Epithelial cell of proximal tubule (primary cell): Measurements from ENCODE around the gene FAM89B. TPM values are rescaled to one million over a fixed set of nuclear protein-coding genes. Genes with fewer than 3 reads are reported as not detected.

Experiments
- DNase-seq: peaks from one replicate; pipeline ENCODE4 v3.0.0-alpha.2; 2011; ENCODE audit warnings: low read depth
- H3K4me3 ChIP-seq: 2 replicates; pipeline ENCODE4 v1.5.1; 2011; ENCODE audit warnings: low read depth, mild to moderate bottlenecking, low read length
- total RNA-seq: library from RNA; depleted of rRNA; stranded (reverse); fragments of >200 nt; gene quantifications from 2 replicates; pipeline ENCODE4 v1.2.3, GENCODE V29; 2015
- TF ChIP-seq, protein P1 (sequence below): conservative IDR thresholded peaks from 2 replicates; pipeline ENCODE4 v1.5.1; 2012; ENCODE audit warnings: low read depth, mild to moderate bottlenecking, low read length

The FAM89B gene
- total RNA-seq, 1 donor from 2014 or later = 67.1 TPM

DNA sequence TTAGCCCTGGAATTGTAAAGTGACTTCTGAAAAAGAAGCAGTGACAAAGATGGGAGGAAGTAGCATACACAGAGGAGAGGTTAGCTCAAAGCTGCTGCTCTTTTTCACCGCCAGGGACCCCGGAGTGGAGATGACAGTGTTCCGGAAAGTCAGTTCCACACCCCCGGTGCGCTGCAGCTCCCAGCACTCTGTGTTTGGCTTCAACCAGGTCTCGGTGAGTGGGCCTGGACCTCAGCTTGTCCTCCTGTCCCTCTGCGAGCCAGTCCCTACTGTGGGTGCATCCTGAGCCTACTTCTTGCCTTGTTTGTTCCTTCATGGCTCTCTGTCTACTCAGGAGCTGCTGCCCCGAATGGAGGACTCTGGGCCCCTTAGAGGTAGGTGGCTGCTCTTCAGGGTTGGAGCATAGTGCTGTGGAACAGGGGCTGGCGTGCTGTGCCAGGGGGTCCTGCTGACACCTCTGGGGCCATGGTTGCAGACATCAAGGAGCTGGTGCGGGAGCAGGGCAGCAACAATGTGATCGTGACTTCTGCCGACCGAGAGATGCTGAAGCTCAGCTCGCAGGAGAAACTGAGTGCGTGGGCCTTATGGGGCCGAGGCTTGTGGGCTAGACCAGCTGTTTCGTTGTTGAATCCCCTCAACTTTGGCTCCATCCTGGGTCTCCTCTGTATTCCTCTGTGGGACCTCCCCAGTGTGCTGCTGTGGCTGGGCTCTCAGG, 45.0 kb downstream of the FAM89B start:
- DNase-seq = no peak
- TF ChIP-seq, protein P1, sequence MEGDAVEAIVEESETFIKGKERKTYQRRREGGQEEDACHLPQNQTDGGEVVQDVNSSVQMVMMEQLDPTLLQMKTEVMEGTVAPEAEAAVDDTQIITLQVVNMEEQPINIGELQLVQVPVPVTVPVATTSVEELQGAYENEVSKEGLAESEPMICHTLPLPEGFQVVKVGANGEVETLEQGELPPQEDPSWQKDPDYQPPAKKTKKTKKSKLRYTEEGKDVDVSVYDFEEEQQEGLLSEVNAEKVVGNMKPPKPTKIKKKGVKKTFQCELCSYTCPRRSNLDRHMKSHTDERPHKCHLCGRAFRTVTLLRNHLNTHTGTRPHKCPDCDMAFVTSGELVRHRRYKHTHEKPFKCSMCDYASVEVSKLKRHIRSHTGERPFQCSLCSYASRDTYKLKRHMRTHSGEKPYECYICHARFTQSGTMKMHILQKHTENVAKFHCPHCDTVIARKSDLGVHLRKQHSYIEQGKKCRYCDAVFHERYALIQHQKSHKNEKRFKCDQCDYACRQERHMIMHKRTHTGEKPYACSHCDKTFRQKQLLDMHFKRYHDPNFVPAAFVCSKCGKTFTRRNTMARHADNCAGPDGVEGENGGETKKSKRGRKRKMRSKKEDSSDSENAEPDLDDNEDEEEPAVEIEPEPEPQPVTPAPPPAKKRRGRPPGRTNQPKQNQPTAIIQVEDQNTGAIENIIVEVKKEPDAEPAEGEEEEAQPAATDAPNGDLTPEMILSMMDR = no peak
- peak overlapping the region; percentile 91 for H3K4me3 ChIP-seq

DNA sequence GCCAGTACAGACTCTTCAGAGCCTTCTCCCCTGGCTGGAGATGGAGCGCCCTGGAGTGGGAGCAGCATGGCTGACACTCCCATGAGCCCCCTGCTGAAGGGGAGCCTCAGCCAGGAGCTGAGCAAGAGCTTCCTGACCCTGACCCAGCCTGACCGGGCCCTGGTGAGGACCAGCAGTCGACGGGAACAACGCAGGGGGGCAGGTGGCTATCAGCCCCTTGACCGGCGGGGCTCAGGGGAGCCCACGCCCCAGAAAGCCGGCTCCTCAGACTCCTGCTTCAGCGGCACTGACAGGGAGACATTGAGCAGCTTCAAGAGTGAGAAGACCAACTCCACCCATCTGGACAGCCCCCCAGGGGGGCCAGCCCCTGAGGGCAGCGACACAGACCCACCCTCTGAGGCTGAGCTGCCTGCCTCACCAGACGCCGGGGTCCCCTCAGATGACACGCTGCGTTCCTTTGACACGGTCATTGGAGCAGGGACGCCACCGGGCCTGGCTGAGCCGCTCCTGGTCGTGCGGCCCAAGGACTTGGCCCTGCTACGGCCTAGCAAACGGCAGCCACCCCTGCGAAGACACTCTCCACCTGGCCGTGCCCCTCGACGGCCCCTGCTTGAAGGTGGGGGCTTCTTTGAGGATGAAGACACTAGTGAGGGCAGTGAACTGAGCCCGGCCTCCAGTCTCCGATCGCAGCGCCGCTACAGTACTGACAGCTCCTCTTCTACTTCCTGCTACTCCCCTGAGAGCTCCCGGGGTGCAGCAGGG, 45.8 kb downstream of the FAM89B start:
- no peak overlapping the region for H3K4me3 ChIP-seq
- TF ChIP-seq, protein P1 = no peak
- DNase-seq = no peak

DNA sequence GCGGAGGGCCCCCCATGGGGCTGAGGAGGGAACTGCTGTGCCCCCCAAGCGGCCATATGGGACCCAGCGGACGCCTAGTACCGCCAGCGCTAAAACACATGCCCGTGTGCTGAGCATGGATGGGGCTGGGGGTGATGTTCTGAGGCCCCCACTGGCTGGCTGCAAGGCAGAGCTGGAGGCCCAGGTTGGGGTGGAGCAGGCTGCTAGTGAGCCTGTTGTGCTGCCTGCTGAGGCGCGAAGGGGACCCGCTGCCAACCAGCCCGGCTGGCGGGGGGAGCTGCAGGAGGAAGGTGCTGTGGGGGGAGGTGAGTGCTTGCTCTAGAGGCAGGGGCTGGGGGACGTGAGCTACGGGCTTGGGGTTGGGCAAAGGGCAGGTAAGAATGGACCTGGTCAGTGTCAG, 46.4 kb downstream of the FAM89B start:
- TF ChIP-seq, protein P1 = no peak
- no peak overlapping the region for H3K4me3 ChIP-seq
- DNase-seq = no peak

DNA sequence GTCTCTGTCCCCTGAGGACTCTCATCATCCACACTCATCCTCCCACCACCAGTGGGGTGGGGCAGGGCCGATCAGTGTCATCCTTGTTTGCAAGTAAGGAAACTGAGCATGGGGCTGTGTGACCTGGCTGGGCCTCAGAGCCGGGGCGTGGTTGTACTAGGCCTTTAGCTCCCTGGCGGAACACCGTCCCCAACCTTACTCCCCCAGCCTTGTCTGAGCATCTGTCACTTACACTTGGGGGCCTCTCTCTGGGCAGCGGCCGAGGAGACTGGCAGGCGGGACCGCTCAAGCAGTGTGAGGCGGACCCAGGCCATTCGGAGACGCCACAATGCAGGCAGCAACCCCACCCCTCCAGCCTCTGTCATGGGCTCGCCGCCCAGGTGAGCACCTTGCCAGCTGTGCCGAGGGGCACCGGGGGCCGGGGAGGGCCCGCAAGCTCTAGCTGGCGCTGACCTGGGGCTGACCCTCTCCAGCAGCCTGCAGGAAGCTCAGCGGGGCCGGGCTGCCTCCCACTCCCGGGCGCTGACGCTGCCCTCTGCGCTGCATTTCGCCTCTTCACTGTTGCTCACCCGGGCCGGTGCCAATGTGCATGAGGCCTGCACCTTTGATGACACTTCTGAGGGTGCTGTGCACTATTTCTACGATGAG, 47.1 kb downstream of the FAM89B start:
- H3K4me3 ChIP-seq = no peak overlapping the region
- TF ChIP-seq, protein P1 = no peak
- DNase-seq = no peak

DNA sequence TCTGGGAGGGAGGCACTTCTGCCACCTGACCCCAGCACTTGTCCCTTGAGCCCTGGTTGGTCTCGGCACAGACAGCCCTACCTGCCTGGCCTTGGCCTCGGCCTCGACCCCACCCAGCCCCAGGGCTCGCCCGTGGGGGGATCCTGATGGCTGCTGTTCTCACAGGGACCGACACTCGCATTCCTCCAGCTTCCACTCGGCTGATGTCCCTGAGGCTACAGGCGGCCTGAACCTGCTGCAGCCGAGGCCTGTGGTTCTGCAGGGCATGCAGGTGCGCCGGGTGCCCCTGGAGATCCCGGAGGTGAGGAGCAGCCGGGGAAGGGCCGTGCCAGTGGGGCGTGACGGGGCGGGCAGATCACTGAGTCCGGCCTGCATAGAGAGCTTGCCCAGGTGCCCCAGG, 48.3 kb downstream of the FAM89B start:
- no peak for DNase-seq
- no peak overlapping the region for H3K4me3 ChIP-seq
- TF ChIP-seq, protein P1 = no peak

DNA sequence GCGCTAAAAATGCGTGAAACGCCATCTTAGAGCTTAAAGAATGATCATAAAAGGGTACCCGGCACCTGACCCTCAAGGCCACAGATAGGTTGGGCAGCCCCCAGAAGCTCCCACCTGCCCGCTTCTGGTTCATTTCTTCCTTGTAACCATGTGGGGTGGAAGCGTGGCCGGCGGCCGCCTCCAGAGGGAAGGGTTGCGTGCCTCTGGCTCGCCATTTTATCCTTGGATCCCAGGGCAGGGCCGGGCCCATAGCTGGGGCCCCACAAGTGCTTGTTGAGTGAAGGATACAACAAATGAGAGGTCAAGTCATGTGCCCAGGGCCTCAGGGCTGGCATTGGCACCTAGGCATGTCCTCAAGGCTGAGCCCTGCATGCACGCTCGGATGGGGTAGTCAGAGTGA, 49.1 kb downstream of the FAM89B start:
- no peak for DNase-seq
- TF ChIP-seq, protein P1 = no peak
- H3K4me3 ChIP-seq = no peak overlapping the region
